ENCODE data around the gene GCHFR.

GRCh38 chr15:40722934-40723333, 40.9 kb upstream of the GCHFR start:
- no peak for TF ChIP-seq CTCF (IDR thresholded peaks at IDR 0.05)
- TF ChIP-seq POLR2A (IDR thresholded peaks at IDR 0.05): no peak

All from Peyer's patch (tissue), 4 donors.